ENCODE data around the gene HBEGF. TPM values are rescaled to one million over a fixed set of nuclear protein-coding genes. Genes with fewer than 3 reads are reported as not detected.
"Not testable (repeated sequence)": the region's sequence is repeated elsewhere in the genome, so short reads cannot be mapped to it uniquely, and the experiment has no call there.

Gene HBEGF
- total RNA-seq, 2 donors from 2014 or later: 32.2 to 60.7 TPM

- Histone ChIP-seq H3K27me3 (no peaks in the 10 kb centered on the region), H3K36me3 (no peaks in the 10 kb centered on the region), H3K9me3 (no peaks in the 10 kb centered on the region), H3K4me1 (peaks cover 0 to 62% of the 10 kb centered on the region in 2 donors), H3K4me3 (peak overlapping the region; percentile 65 to 86), H3K27ac (peak overlapping the region; percentile 91 to 95)
- peak; percentile 79 for DNase-seq (ENCODE audit: low spot score)
- TF ChIP-seq CTCF (IDR thresholded peaks at IDR 0.05): peak; percentile 44 to 70
These were observed 470 bp downstream of the HBEGF start for GRCh38 chr5:140345919-140346347.

GRCh38 chr5:140344683-140345423, 1.6 kb downstream of the HBEGF start:
- Histone ChIP-seq H3K4me3 (peak overlapping the region; percentile 65 to 86), H3K9me3 (no peaks in the 10 kb centered on the region), H3K27me3 (no peaks in the 10 kb centered on the region), H3K27ac (peak overlapping the region; percentile 91 to 95), H3K4me1 (peaks cover 0 to 72% of the 10 kb centered on the region in 2 donors), H3K36me3 (no peaks in the 10 kb centered on the region)
- no peak for TF ChIP-seq CTCF (IDR thresholded peaks at IDR 0.05)
- no peak for DNase-seq (ENCODE audit: low spot score)

DNA sequence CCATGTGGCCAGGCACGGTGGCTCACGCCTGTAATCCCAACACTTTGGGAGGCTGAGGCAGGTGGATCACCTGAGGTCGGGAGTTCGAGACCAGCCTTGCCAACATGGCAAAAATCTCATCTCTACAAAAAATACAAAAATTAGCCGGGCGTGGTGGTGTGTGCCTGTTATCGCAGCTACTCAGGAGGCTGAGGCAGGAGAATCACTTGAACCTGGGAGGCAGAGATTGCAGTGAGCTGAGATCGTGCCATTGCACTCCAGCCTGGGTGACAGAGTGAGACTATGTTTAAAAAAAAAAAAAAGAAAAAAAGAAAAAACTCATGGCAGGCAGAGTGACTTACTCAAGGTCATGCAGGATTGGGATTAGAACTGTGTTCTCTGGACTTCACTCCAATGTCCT, 2.6 kb downstream of the HBEGF start:
- not testable (repeated sequence) for H3K27me3 ChIP-seq; H3K36me3 ChIP-seq; DNase-seq (ENCODE audit: low spot score); H3K9me3 ChIP-seq; H3K4me3 ChIP-seq
- peak overlapping the region; percentile 91 to 95 for H3K27ac ChIP-seq
- H3K4me1 ChIP-seq: peaks cover 0 to 82% of the 10 kb centered on the region in 2 donors

DNA sequence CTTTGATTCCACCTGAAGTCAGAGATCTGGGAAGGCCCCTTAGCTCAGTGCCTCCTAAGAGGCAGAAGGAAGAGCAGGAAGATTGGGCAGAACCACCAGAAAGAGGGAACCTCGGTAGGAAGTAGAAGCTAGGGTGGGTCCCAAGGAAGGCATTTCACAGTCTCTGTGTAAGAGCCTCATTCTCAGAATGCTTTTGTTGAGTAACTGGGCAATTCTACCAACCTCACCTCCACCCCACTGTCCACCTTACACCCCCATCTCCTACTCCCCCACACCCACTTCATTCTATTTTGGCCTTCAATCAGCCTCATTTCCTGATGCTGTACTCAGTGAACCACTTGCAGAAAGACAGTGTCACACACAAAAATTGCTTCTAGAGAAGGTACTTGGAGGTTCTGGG, 3.5 kb downstream of the HBEGF start:
- no peak for TF ChIP-seq CTCF (IDR thresholded peaks at IDR 0.05)
- Histone ChIP-seq H3K4me1 (peaks cover 0 to 83% of the 10 kb centered on the region in 2 donors), H3K4me3 (no peak overlapping the region), H3K27me3 (no peaks in the 10 kb centered on the region), H3K36me3 (peaks cover 3% of the 10 kb centered on the region), H3K9me3 (no peaks in the 10 kb centered on the region), H3K27ac (peak overlapping the region; percentile 91 to 95)
- no peak for DNase-seq (ENCODE audit: low spot score)

GRCh38 chr5:140342287-140342686, 4.1 kb downstream of the HBEGF start:
- H3K27me3 ChIP-seq: no peaks in the 10 kb centered on the region
- H3K9me3 ChIP-seq: no peaks in the 10 kb centered on the region
- H3K27ac ChIP-seq: peak overlapping the region; percentile 91 to 95
- peaks cover 3% of the 10 kb centered on the region for H3K36me3 ChIP-seq
- TF ChIP-seq CTCF (IDR thresholded peaks at IDR 0.05): no peak
- DNase-seq (ENCODE audit: low spot score): no peak
- peak overlapping the region in 1 of 2 donors; percentile 13 for H3K4me3 ChIP-seq
- peaks cover 0 to 82% of the 10 kb centered on the region in 2 donors for H3K4me1 ChIP-seq

DNA sequence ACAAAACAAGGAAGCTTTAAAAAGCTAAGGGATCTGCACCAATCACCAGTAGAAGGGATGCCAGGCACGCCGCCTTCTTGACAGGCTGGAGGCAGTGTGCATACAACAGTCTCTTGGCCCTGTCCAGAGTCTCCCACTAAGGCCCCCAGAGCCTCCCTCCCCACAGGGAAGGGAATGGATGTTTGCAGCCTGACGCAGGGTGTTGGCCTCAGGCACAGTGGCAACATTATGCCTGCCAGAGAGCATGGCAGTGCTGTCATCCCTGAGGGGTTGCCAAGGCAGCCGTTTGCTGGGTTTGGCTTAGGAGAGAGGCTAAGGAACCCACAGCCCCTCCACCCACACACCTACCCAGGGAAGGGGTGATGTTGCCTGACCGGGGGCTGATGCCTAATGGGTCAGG, 4.8 kb downstream of the HBEGF start:
- Histone ChIP-seq H3K27ac (peak overlapping the region; percentile 75 to 91), H3K9me3 (no peaks in the 10 kb centered on the region), H3K4me1 (peaks cover 0 to 84% of the 10 kb centered on the region in 2 donors), H3K27me3 (no peaks in the 10 kb centered on the region), H3K4me3 (peak overlapping the region in 1 of 2 donors; percentile 13), H3K36me3 (peaks cover 7% of the 10 kb centered on the region)
- no peak for DNase-seq (ENCODE audit: low spot score)
- TF ChIP-seq CTCF (IDR thresholded peaks at IDR 0.05): no peak
